Hepatocyte (in vitro differentiated cells): ENCODE results near the gene STAC2.

Source experiments
- CTCF ChIP-seq: fragments of 200-600 bp; sonication (generic); IDR thresholded peaks from 2 replicates; pipeline ENCODE4 v1.5.1; 2016; ENCODE audit warnings: antibody characterized with exemption, mild to moderate bottlenecking; ENCODE audit not compliant: poor library complexity
- EZH2phosphoT487 ChIP-seq: fragments of 200-600 bp; sonication (generic); IDR thresholded peaks from one replicate; pipeline ENCODE4 v1.6.1; 2018; ENCODE audit warnings: antibody characterized with exemption, mild to moderate bottlenecking, low read depth, moderate library complexity; ENCODE audit not compliant: unreplicated experiment, severe bottlenecking

DNA sequence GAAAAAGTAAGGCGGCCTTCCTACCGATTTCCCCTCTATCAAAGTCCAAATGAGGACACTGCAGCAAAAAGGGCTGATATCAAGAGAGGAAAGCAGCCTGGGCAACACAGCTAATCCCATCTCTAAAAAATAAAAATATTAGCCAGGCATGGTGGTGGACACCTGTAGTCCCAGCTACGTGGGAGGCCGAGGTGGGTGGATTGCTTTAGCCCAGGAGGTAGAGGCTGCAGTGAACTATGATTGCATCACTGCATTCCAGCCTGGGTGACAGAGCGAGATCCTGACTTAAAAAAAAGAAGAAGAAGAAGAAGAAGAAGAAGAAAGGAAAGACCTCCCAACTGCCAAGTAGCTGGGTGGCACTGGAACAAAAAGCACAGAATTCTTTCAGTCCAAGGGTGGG lies 42.7 kb downstream of the STAC2 start:
- TF ChIP-seq CTCF = no peak
- TF ChIP-seq EZH2phosphoT487 = no peak
